HCT116 (cell line): ENCODE data around the gene GABRR3. TPM values are rescaled to one million over a fixed set of nuclear protein-coding genes. Genes with fewer than 3 reads are reported as not detected.

Experiments used
- ATAC-seq: fragments of 200-7000 bp; cut with Tn5 transposase; 2 replicates; pipeline ENCODE4 v1.9.1; 2020; ENCODE audit warnings: mild to moderate bottlenecking, moderate library complexity
- BruUV-seq: library from RNA; stranded (reverse); fragments of 400-500 nt; replicated peaks from 2 replicates; lab custom pipeline; 2021; lab: Mats Ljungman, UMichigan
- CTCF ChIA-PET: fragments of 300-600 bp; sonication (Branson Sonifier 250); formaldehyde crosslinking; loops from one replicate; lab custom pipeline; 2021; ENCODE audit warnings: antibody characterized with exemption; lab: Charles Lee
- POLR2A ChIA-PET: fragments of 300-600, 350-600 bp; sonication (Branson Sonifier 250); formaldehyde crosslinking; loops from one replicate; lab custom pipeline; 2021; ENCODE audit warnings: antibody characterized with exemption; lab: Charles Lee
- RAD21 ChIA-PET, 2 experiments: fragments of 300-600 bp; sonication (Branson Sonifier 250); formaldehyde crosslinking; loops; one replicate each; lab custom pipeline; 2023; ENCODE audit warnings: low total read pairs in 2 of 2; ENCODE audit not compliant: uncharacterized antibody in 2 of 2, unreplicated experiment in 2 of 2, low non-redundant PET in 1 of 2; lab: Charles Lee
- DNase-seq: peaks from one replicate; pipeline ENCODE4 v3.0.0-alpha.2; 2010; ENCODE audit warnings: low read depth, low spot score
- H2AFZ ChIP-seq: fragments of 200-600 bp; shearing (Covaris generic), sonication (generic); 2 replicates; pipeline ENCODE4 v1.6.1; 2017; ENCODE audit warnings: low read depth, mixed run types, mixed read lengths, antibody characterized with exemption, low read length; ENCODE audit not compliant: poor library complexity, severe bottlenecking
- H3K27ac ChIP-seq: 2 replicates; pipeline ENCODE4 v1.5.1; 2012; ENCODE audit warnings: low read depth, low read length
- H3K27me3 ChIP-seq: fragments of 200-600 bp; sonication (generic); 2 replicates; pipeline ENCODE4 v1.6.1; 2016; ENCODE audit warnings: mixed run types, low read length, mixed read lengths; ENCODE audit not compliant: insufficient read depth
- H3K36me3 ChIP-seq, 2 experiments: fragments of 200-500 bp in 1 of 2; fragments of 200-600 bp in 1 of 2; sonication (Bioruptor generic) in 1 of 2; sonication (generic) in 1 of 2; 2 replicates each; pipeline versions ENCODE4 v1.5.1 to v1.6.1; 2014 to 2016; ENCODE audit warnings: low read length in 2 of 2, inconsistent platforms in 1 of 2, mixed read lengths in 1 of 2, mixed run types in 1 of 2; ENCODE audit not compliant: insufficient read depth in 2 of 2, control insufficient read depth in 1 of 2
- H3K4me1 ChIP-seq, 2 experiments: fragments of 200-600 bp in 1 of 2; sonication (generic) in 1 of 2; 2 replicates each; pipeline versions ENCODE4 v1.5.1 to v1.6.1; 2012 to 2017; ENCODE audit warnings: low read length in 2 of 2, inconsistent platforms in 1 of 2, mild to moderate bottlenecking in 1 of 2, mixed read lengths in 1 of 2, mixed run types in 1 of 2, moderate library complexity in 1 of 2; ENCODE audit not compliant: insufficient read depth in 2 of 2, control insufficient read depth in 1 of 2
- H3K4me2 ChIP-seq: fragments of 200-600 bp; sonication (generic); 2 replicates; pipeline ENCODE4 v1.6.1; 2017; ENCODE audit warnings: mixed run types, low read length, mixed read lengths
- H3K4me3 ChIP-seq, 2 experiments: fragments of 200-600 bp in 1 of 2; sonication (generic) in 1 of 2; replicated peaks in 1 of 2; 2 replicates each; pipeline ENCODE4 v1.5.1; 2011 to 2016; ENCODE audit warnings: low read length in 2 of 2, control low read depth in 1 of 2, low read depth in 1 of 2, mild to moderate bottlenecking in 1 of 2, mixed read lengths in 1 of 2, mixed run types in 1 of 2
- H3K79me2 ChIP-seq: fragments of 200-600 bp; sonication (generic); 2 replicates; pipeline ENCODE4 v1.6.1; 2017; ENCODE audit warnings: mild to moderate bottlenecking, mixed run types, low read length, moderate library complexity, mixed read lengths; ENCODE audit not compliant: insufficient read depth
- H3K9ac ChIP-seq: fragments of 200-600 bp; sonication (generic); 2 replicates; pipeline ENCODE4 v1.6.1; 2016; ENCODE audit warnings: low read length, mixed read lengths
- H3K9me2 ChIP-seq: fragments of 200-600 bp; sonication (generic), shearing (Covaris generic); 2 replicates; pipeline ENCODE4 v1.6.1; 2017; ENCODE audit warnings: mixed run types, mild to moderate bottlenecking, moderate library complexity; ENCODE audit not compliant: insufficient read depth
- H3K9me3 ChIP-seq, 2 experiments: fragments of 200-500 bp in 1 of 2; fragments of 200-600 bp in 1 of 2; sonication (Bioruptor generic) in 1 of 2; sonication (generic) in 1 of 2; 2 replicates each; pipeline ENCODE4 v1.6.1; 2014 to 2017; ENCODE audit warnings: low read length in 2 of 2, mixed read lengths in 2 of 2, inconsistent platforms in 1 of 2, low read depth in 1 of 2, mild to moderate bottlenecking in 1 of 2, mixed run types in 1 of 2, moderate library complexity in 1 of 2; ENCODE audit not compliant: control insufficient read depth in 1 of 2, insufficient read depth in 1 of 2
- H4K20me1 ChIP-seq: fragments of 200-600 bp; sonication (generic), shearing (Covaris generic); 2 replicates; pipeline ENCODE4 v1.6.1; 2017; ENCODE audit warnings: mixed run types, mild to moderate bottlenecking, moderate library complexity; ENCODE audit not compliant: insufficient read depth
- ATF3 ChIP-seq: IDR thresholded peaks from 2 replicates; pipeline ENCODE4 v1.6.1; 2012
- CBX3 ChIP-seq: IDR thresholded peaks from 2 replicates; pipeline ENCODE4 v1.6.1; 2012; ENCODE audit warnings: low read depth
- CTCF ChIP-seq, 3 experiments: fragments of 200-600 bp in 1 of 3; sonication (generic) in 1 of 3; IDR thresholded peaks in 2 of 3; conservative IDR thresholded peaks in 1 of 3; 2 replicates each; pipeline ENCODE4 v1.5.1; 2012 to 2017; ENCODE audit warnings: low read depth in 2 of 3, low read length in 2 of 3, antibody characterized with exemption in 1 of 3, borderline replicate concordance in 1 of 3, control low read depth in 1 of 3, mild to moderate bottlenecking in 1 of 3, mixed read lengths in 1 of 3, mixed run types in 1 of 3, moderate library complexity in 1 of 3; ENCODE audit not compliant: insufficient read depth in 1 of 3
- ELF1 ChIP-seq: IDR thresholded peaks from 2 replicates; pipeline ENCODE4 v1.6.1; 2012; ENCODE audit warnings: low read depth, borderline replicate concordance
- FOSL1 ChIP-seq: IDR thresholded peaks from 2 replicates; pipeline ENCODE4 v1.6.1; 2012; ENCODE audit warnings: low read depth
- JUND ChIP-seq: IDR thresholded peaks from 2 replicates; pipeline ENCODE4 v1.6.1; 2012
- RAD21 ChIP-seq: IDR thresholded peaks from 2 replicates; pipeline ENCODE4 v1.6.1; 2012; ENCODE audit warnings: low read depth, mild to moderate bottlenecking
- SIN3A ChIP-seq: IDR thresholded peaks from 2 replicates; pipeline ENCODE4 v1.6.1; 2012; ENCODE audit warnings: low read depth
- SRF ChIP-seq: IDR thresholded peaks from 2 replicates; pipeline ENCODE4 v1.6.1; 2012; ENCODE audit warnings: low read depth
- intact Hi-C: fragments of 100-400 bp; cut with micrococcal nuclease; formaldehyde crosslinking; loops from 2 replicates; pipeline ENCODE4 v1.10.0; 2022
- total RNA-seq: library from RNA; stranded (reverse); gene quantifications from one replicate; pipeline ENCODE4 v1.2.1, GENCODE V29; 2021; ENCODE audit not compliant: unreplicated experiment

The GABRR3 gene
- total RNA-seq, 1 experiment from 2014 or later, result not detected

GRCh38 chr3:98057631-98058030 lies 22.5 kb upstream of the GABRR3 start:
- Histone ChIP-seq H3K4me1 (no peaks in the 10 kb centered on the region), H3K9me3 (no peaks in the 10 kb centered on the region), H3K9ac (no peak overlapping the region), H4K20me1 (no peaks in the 10 kb centered on the region), H2AFZ (no peak overlapping the region), H3K79me2 (no peaks in the 10 kb centered on the region), H3K4me2 (no peak overlapping the region), H3K4me3 (no peak overlapping the region), H3K27ac (no peak overlapping the region), H3K9me2 (no peaks in the 10 kb centered on the region), H3K36me3 (no peaks in the 10 kb centered on the region), H3K27me3 (no peaks in the 10 kb centered on the region)
- DNase-seq (no peak), ATAC-seq (no peak)
- POLR2A ChIA-PET, result no interaction called here
- no peak for TF ChIP-seq RAD21
- TF ChIP-seq FOSL1, result no peak
- TF ChIP-seq SRF, result no peak
- no peak for TF ChIP-seq JUND
- no peak for TF ChIP-seq CTCF (IDR thresholded peaks at IDR 0.05 in 2 of 3, conservative IDR thresholded peaks at IDR 0.05 in 1 of 3; ENCODE audit: borderline replicate concordance in 1 of 3, insufficient read depth in 1 of 3, low read depth in 2 of 3, low read length in 2 of 3)
- no peak for TF ChIP-seq ELF1
- TF ChIP-seq SIN3A, result no peak
- TF ChIP-seq ATF3, result no peak
- CTCF ChIA-PET, result no interaction called here
- intact Hi-C loops, result loop anchor here (10.0 kb wide), 1 partner anchor 947 kb away; no protein-coding TSS in a partner anchor
- no TSS peak for BruUV-seq
- RAD21 ChIA-PET, result no interaction called here

GRCh38 chr3:98056035-98056434 lies 20.9 kb upstream of the GABRR3 start:
- H3K9me3 ChIP-seq, result no peaks in the 10 kb centered on the region
- no peak overlapping the region for H3K4me3 ChIP-seq
- POLR2A ChIA-PET, result no interaction called here
- intact Hi-C loops, result loop anchor here (10.0 kb wide), 1 partner anchor 949 kb away; no protein-coding TSS in a partner anchor
- H3K4me2 ChIP-seq, result no peak overlapping the region
- H4K20me1 ChIP-seq, result no peaks in the 10 kb centered on the region
- CTCF ChIA-PET, result no interaction called here
- H3K4me1 ChIP-seq, result no peaks in the 10 kb centered on the region
- TF ChIP-seq ATF3 (no peak), CBX3 (no peak), CTCF (IDR thresholded peaks at IDR 0.05 in 2 of 3, conservative IDR thresholded peaks at IDR 0.05 in 1 of 3; ENCODE audit: borderline replicate concordance in 1 of 3, insufficient read depth in 1 of 3, low read depth in 2 of 3, low read length in 2 of 3) (no peak), RAD21 (no peak)
- no peak overlapping the region for H3K27ac ChIP-seq
- no peaks in the 10 kb centered on the region for H3K79me2 ChIP-seq
- ATAC-seq (no peak), DNase-seq (no peak)
- H3K9me2 ChIP-seq, result no peaks in the 10 kb centered on the region
- no peaks in the 10 kb centered on the region for H3K27me3 ChIP-seq
- no peak overlapping the region for H3K9ac ChIP-seq
- no peak overlapping the region for H2AFZ ChIP-seq
- RAD21 ChIA-PET, result no interaction called here
- no peaks in the 10 kb centered on the region for H3K36me3 ChIP-seq
- BruUV-seq, result no TSS peak
